IPS-NIHi7 (cell line): Measurements from ENCODE around the gene GPR173.

ENCODE experiments used
- DNase-seq: peaks from one replicate; pipeline ENCODE4 v3.0.0; 2012; ENCODE audit warnings: mixed read lengths; ENCODE audit errors: extremely low spot score

The GPR173 gene, protein sequence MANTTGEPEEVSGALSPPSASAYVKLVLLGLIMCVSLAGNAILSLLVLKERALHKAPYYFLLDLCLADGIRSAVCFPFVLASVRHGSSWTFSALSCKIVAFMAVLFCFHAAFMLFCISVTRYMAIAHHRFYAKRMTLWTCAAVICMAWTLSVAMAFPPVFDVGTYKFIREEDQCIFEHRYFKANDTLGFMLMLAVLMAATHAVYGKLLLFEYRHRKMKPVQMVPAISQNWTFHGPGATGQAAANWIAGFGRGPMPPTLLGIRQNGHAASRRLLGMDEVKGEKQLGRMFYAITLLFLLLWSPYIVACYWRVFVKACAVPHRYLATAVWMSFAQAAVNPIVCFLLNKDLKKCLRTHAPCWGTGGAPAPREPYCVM

DNA sequence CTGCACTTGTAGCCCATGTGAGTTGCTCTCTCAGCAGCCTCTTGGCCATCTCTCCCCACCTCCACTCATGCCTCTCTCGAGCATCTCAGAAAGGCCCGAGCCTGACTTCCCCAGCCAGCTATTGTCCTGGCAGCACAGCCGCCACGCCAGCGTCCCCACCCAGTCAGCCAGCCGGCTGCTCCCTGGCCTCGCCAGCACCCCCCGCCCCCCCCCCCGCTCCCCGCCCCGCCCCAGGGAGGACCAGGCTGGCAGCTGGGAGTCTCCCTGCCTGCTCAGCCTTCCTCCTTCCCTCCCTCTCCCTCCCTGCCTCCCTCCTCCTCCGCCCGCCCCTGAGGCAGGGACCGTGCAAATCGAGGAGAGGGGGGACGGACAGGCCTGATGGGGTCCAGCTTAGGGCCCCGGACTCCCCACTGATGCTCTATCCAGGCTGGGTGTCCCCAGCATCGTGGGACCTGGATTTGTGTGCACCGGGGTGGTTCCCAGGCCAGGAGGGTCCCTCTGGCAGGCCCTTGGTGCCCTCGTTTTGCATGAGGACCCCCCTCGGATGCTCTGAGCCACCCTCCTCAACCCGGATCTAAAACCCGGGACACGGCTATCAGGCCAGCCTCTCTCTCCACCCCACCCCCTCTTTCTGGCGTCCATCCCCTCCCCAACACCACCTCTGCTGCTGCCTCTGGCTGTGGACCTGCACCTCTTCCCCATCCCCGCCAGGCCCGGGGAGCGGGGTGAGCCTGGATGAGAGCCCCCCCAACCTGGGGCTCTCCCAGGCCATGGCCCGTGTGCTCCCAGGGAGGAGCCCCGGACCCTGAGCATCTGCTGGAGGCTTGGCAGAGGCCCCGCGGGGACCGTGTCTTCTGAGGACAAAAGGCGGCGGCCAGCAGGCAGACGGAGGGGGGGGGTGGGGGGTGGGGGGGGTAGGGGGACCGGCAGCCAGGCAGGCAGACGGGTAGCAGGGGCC is at the start of gene GPR173:
Gene GPR173 (plus strand): TSS at position 621 of the 958 bp plus-strand sequence. CDS start 27,833 bp downstream, outside the sequence.
- DNase-seq = peak; percentile 49

DNA sequence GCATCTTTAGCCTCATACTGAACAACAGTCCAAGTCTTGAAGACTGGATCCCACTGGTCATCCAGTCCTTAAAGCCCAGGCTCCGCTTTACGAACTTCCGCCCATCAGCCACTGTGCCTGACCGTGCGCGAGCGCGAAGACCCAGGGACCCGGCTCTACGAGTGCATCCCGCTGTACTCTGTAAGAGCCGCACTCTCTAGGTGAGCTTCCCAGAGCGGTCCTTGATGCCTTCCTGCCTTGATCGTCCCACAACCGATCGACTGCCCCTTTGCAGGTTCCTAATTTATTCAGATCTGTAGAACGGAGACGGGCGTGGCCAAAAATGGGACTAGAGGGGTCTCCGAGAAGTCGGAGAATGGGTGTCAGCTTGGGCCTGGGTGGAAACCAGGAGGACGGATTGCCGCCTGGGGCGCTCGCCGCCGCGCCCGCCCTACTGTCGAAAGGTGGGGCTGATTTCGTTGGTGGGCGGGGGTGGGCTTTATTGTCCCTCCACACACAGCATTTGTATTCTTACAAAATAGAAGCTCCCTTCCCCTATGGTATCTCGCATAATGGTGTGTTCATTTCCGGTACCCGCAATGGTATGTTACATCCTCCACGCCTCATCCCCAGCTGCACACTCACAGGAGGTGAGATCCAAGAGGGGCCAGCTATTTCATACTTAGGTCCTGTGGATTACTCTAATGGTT is 48.0 kb upstream of the GPR173 start:
- DNase-seq = no peak

DNA sequence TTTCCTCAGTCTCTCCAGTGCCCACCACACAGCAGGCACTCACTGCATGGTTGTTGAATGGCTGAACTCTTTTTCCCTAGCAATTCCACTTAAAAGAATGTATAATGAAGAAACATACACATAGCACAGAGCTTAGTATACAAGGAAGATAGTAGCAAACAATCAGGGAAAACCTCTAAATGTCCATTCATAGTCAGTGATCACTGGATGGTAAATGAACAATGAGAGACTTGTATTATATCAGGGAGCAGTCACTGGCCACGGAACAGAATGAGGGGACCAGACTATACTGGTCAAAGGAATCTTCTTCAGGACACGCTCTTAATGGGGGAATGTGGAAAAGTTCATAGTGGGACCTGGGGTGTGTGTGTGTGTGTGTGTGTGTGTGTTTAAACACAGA is 46.6 kb upstream of the GPR173 start:
- no peak for DNase-seq

DNA sequence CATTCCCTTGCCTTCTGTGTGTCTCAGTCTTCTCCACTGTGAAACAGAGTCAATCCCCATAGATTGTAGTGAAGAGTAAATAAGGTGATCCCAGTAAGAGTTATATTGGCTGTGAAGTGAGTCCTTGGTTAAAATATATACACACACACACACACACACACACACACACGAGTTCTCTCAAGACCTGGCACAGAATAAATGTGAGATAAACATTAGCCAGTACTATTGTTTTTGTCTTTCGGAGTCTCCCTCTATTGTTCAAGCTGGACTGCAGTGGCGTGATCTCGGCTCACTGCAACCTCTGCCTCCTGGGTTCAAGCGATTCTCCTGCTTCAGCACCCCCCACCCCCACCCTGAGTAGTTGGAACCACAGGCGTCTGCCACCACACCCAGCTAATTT is 45.5 kb upstream of the GPR173 start:
- no peak for DNase-seq

DNA sequence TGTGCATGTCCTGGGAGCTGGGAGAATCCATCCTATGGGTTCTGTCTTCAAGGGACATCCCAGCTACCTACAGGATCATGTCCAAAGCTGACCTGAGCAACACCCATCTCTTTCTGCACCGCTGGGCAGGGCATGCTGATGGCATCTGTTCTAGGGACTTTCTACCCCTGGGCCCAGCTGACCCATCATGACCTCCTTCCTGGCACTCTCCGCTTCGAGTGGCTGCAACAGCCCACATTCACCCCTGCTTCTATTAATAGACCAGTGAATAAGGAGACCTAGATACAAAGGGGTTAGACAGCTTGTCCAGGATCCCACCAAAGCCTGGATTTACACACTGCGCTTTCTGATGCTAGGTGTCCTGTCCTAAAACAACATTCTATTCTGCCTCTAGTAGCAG is 44.6 kb upstream of the GPR173 start:
- DNase-seq = no peak

DNA sequence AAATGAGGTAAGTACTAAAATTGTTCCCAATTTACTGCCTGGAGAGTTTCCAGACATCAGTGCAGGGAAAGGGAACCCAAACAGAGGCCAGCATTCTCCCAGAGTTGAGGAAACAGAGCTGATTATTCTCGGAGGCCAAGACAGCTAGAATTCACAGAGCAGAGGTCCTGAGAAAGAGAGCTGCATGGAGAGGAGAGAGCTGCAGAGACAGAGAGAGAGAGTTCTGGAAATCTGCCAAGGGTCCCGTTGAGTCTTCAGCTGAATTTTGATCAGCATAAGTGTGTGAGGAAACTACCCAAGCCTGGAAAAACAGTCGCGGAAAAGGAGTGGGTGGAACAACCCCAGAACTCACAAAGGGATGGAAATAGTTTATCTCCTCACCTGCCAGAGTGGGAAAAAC is 43.8 kb upstream of the GPR173 start:
- no peak for DNase-seq

DNA sequence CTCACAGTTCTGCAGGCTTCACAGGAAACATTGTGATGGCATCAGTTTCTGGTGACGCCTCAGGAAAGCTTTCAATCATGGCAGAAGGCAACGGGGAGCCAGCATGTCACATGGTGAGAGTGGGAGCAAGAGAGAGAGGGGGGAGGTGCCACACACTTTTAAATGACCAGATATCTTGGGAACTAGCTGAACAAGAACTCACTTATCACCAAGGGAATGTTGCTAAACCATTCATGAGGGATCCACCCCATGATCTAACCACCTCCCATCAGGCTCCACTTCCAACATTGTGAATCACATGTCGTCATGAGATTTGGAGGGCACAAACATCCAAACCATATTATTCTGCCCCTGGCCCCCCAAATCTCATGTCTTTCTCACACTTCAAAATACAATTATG is 43.3 kb upstream of the GPR173 start:
- no peak for DNase-seq

DNA sequence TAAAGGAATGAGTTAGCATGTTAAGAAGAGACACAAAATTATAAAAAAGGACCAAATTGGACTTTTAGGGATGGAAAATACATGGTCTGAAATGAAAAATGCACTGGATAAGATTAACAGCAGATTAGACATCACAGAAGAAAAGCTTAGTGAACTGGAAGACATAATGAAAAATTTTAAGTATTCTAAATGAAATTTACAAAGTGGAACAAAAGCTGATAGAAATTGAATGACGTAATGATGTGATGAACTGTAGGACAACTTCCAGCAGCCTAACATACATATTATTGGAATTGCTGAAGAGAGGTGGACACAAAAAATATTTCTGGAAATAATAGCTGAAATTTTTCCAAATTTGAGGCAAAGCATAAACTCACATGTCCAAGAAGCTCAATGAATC is 39.6 kb upstream of the GPR173 start:
- DNase-seq = no peak

DNA sequence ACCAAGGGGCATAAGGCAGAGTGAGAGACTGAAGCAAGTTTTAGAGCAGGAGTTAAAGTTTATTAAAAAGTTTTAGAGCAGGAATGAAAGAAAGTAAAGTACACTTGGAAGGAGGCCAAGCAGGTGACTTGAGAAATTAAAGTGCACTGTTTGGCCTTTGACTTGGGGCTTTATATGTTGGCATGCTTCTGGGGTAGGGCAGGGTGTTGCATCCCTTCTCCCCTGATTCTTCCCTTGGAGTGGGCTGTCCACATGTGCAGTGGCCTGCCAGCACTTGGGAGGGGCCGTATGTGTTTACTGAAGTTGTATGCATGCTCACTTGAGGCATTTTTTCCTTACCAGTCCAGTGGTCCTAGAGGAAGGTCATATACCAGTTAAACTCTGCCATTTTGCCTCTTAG is 35.3 kb upstream of the GPR173 start:
- no peak for DNase-seq

DNA sequence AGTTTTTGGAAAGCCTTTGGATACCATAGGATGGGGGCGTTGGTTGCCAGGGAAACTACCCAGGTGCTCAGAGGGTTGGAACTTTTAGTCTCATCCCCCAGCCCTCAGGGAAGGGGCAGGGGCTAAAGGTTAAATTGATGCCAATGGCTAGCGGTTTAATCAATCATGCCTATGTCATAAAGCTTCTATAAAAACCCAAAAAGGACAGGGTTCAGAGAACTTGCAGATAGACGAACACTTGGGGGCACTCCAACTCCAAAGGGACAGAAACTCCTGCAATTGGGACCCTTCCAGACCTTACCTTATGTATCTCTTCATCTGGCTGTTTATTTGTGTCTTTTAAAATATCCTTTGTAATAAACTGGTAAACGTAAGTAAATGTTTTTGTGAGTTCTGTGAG is 30.0 kb upstream of the GPR173 start:
- DNase-seq = no peak

DNA sequence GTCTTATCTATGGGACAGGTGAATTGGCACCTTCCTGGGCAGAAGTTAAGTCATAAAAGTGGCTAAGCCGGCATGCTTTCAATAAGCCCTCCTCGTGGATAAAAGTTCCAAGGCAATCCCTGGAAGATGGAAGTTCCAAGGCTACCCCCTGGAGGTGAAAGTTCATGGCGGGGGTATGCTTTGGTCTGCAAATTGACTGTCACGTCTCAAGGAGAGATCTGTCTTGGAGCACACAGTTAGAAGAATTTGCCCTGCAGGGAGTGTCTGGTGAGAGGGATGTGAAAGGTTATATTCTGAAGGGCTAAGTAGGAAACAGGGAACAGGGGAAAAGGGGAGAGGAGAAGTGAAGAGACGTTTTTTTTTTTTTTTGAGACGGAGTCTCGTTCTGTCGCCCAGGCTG is 26.2 kb upstream of the GPR173 start:
- DNase-seq = no peak

DNA sequence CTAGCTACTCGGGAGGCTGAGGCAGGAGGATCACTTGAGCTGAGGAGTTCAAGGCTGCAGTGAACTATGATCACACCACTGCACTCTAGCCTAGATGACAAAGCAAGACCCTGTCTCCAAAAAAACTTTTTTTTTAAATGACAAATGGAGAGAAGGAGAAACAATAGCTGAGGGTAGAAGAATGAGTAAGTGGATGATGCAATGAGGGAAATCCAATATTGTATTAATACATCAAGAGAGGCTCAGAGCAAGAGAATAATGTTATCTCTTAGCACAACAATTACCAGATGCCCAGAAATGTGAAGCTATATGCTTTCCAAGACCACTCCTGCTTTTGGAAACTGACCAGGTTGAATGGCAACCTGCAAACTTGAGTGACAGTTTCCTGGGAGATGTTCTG is 19.9 kb upstream of the GPR173 start:
- no peak for DNase-seq

DNA sequence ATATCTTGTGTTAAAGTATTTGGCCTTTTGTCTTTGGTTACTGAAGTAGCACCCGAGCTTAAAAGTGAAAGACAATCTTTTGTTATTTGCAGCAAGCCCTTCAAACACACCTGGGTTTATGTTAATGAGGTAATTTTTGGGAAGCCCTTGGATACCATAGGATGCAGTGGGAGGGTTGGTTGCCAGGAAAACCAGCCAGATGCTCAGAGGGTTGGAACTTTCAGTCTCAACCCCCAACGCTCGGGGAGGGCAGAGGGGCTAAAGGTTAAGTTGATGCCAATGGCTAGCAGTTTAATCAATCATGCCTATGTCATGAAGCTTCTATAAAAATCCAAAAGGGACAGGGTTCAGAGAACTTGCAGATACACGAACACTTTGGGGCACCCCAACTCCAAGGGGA is 17.2 kb upstream of the GPR173 start:
- DNase-seq = no peak

DNA sequence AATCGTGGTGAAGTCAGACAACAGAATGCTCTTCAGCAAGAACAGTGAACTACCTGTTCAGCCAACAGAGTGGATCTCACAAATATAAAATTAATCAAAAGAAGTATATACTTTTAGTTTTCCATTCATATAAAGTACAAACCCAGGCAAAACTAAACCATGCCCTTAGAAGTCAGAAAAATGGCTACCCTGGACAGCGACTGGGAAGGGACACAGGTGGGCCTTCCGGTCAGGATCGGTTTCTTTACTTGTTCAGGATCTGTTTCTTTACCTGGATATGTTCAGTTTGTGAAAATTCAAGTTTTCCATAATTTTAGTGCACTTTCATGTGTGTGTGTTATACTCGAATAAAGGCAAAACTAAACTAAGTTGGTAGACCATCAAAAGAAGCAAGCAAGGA is 12.4 kb upstream of the GPR173 start:
- DNase-seq = no peak

DNA sequence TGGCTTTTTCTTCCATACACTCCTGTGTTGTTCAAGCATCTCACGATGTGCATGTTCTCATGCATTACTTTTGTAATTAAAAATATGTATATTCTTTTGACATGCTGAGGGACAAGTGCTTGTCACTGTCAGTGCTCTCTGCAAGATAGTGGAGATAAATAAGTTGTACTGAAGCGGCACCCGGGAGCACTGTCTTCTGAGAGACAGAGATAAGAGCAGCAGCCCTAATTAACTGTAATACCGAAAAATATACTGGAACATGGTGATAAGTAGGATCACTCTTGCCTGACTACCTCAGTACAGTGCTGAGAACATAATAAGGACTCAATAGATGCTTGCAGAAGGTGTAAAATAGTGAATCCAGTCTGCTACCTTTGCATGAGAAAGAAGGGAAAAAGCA is 9.4 kb upstream of the GPR173 start:
- no peak for DNase-seq

DNA sequence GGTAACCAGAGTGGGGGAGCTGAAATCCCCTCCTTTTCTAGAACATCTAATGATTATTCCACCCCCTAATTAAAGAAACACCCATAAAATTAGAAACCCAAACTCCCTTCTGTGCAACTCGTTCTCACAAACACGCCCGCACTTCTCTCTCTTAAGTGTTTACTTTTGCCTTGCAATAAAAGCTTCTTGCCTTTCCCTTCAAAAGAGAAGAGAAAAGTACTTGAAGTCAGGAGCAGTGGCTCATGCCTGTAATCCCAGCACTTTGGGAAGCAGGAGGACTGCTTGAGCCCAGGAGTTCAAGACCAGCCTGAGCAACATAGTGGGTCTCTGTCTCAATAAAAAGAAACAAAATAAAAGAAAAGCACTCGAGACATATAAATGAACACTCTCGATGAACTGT is 3.6 kb upstream of the GPR173 start:
- DNase-seq = no peak

DNA sequence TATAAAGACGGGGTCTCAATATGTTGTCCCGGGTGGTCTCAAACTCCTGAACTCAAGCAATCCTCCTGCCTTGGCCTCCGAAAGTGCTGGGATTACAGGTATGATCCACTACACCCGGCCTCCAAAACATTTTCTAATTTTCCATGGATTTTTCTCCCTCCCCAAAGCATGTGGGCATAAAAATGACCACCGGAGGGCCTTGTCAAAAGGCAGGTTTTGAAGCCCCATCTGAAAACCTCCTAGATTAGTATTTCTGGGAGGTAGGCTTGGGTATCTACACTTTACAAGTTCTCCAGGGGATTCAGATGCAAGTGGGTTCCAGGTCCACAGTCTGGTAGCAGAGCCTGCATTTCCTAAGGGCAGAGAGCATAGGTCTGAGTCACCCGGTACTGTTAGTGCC is 1.4 kb upstream of the GPR173 start:
- peak; percentile 11 for DNase-seq

DNA sequence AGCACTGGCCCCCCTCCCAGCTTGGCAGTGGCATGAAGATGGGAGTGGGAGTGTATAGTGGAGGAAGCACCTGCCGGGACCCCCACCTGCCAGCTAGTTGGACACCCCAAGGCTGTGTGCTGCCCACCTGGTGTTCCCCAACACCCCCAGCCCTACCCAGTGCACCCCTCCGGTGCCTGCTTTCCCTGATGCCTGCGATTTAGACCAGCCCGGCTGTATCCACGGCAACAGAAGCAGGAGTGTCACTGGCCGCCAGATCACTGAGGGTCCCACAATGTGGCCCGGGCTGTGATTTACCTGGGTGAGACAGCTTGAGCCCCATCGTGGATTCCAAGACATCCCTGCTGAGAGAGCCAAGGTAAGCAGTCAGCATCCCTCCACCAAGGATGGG is 533 bp downstream of the GPR173 start:
- no peak for DNase-seq

DNA sequence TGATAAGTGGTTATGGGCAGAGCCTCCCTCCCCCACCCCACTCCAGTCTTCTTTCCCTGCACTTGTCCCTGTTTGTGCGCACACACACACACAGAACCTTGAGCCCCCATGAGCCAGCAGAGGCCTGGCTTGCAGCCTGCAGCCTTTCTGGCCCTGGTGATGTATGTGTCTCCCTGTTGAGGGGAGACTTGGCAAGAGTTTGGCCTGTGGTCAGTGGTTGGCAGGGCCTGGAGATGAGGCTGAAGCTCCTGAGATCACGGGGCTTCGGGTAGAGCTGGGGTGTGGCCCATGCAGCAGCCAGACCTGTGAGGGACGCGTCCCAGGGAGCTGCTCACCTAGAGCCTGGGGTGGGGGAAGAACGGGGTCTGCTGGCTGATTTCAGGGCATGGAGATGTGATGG is 2.3 kb downstream of the GPR173 start:
- DNase-seq = no peak

DNA sequence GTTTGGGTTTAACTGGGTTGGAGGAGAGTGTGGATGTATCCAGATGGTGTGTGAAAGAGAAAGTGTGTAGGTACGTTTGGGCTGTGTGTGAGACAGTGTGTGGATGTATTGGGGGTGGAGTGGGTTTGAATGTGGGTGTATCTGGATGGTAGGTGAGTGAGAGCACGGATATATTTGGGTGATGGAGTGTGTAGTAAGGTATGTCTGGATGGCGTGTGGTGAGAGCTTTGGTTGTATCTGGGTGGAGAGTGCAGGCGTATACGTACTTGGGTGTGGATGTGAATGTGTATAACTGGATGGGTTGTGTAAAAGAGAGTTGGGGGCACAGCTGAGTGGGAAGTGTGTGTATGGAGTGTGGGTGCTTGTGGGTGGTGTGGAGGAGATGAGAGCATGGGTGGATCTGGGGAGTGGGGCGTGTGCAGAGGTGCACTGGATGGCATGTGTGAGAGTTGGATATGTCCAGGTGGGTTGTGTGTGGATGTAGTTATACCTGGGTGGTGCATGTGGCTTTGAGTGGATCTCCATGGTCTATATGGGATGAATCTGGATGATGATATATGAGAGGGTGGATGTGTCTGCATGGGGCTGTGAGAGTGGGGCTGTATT is 6.8 kb downstream of the GPR173 start:
- DNase-seq = no peak

DNA sequence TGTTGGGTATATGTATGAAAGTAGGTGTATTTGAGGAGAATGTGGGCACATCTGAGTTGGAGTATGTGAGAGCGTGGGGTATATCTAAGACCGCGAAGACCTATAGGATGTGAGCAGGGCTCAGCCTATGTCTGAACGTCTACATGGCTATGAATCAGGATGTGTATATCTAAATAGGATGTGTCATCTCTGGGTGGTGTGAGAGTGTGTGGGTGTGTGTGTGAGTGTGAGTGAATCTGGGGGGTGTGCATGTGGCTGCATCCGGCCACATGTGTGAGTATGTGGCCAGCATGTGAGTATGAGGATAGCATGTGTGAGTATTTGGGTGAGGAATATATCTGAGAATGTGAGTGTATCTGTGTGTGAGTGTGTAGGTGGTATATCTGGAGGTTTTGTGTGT is 7.7 kb downstream of the GPR173 start:
- no peak for DNase-seq

DNA sequence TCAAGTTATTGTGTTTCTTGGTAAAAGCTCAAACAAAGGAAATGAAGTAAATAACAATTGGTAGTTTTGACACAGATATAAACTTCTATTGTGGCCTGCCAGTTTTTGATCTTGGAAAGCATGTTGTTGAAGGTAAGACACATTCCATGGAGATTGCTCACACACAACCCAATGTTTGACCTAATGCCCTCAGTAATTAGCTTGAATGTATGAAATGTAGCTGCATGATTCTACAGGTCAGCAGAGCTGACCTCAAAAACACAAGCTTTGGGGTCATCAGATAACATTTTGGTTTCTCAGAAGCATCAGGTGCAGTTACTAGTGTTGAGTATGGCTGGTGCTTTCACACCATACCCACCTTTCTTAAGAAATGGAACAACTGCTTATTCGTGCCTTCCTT is 16.5 kb downstream of the GPR173 start:
- DNase-seq = no peak
